ENCODE measurements around the gene CEP85. TPM values are rescaled to one million over a fixed set of nuclear protein-coding genes. Genes with fewer than 3 reads are reported as not detected.
"Not testable (repeated sequence)": the region's sequence is repeated elsewhere in the genome, so short reads cannot be mapped to it uniquely, and the experiment has no call there.

The CEP85 gene
- total RNA-seq, 1 donor from 2014 or later = 46.6 TPM

- Mint-ChIP-seq H3K9me3 (no peaks in the 10 kb centered on the region), H3K27me3 (ENCODE audit: low read depth) (no peaks in the 10 kb centered on the region), H3K4me3 (no peak overlapping the region), H3K4me1 (peaks cover 60% of the 10 kb centered on the region), H3K36me3 (ENCODE audit: low read depth) (no peaks in the 10 kb centered on the region), H3K27ac (ENCODE audit: unreplicated experiment) (no peak overlapping the region)
- no peak for DNase-seq (ENCODE audit: low read depth, low spot score)
- TF ChIP-seq, protein P1, sequence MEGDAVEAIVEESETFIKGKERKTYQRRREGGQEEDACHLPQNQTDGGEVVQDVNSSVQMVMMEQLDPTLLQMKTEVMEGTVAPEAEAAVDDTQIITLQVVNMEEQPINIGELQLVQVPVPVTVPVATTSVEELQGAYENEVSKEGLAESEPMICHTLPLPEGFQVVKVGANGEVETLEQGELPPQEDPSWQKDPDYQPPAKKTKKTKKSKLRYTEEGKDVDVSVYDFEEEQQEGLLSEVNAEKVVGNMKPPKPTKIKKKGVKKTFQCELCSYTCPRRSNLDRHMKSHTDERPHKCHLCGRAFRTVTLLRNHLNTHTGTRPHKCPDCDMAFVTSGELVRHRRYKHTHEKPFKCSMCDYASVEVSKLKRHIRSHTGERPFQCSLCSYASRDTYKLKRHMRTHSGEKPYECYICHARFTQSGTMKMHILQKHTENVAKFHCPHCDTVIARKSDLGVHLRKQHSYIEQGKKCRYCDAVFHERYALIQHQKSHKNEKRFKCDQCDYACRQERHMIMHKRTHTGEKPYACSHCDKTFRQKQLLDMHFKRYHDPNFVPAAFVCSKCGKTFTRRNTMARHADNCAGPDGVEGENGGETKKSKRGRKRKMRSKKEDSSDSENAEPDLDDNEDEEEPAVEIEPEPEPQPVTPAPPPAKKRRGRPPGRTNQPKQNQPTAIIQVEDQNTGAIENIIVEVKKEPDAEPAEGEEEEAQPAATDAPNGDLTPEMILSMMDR (conservative IDR thresholded peaks at IDR 0.05) = no peak
Observed at GRCh38 chr1:26289158-26290059, 55.4 kb downstream of the CEP85 start.

DNA sequence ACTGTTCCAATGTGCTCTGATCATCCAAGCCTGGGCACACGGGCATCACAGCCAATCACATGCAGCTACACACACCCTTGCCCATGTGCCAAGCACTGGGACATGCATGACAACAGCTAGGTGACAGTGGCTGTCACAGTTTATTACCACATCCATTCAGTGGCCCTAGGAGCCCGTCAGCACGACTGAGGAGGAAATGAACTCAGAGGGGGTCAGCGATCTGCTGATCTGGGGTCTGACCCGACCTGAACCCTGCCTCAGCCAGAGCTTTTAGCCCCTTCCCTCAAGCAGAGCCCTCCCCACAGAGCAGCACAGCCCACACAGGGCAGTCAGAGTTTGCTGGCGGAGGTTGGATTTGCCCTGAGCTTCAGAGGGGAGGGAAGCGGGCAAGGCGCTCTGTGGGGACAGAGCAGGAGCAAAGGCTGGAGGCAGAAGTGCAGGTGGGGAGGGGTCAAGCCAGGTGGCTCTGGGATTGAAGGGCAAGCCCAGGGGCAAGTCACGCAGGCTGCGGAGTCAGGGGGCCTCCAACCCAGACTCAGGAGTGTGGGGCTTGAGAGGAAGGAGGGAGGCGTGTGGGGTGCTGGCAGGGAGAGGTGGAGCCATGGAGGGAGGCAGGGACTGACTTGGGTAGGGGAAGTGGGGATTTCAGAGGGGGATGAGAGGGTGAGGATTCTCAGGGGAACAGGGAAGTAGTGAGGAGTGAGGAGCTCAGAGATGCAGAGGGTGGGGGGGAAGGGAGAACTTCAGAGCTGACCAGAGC lies 56.3 kb downstream of the CEP85 start:
- H3K4me3 Mint-ChIP-seq = no peak overlapping the region
- H3K27me3 Mint-ChIP-seq (ENCODE audit: low read depth) = no peaks in the 10 kb centered on the region
- TF ChIP-seq, protein P1 (conservative IDR thresholded peaks at IDR 0.05) = no peak
- H3K4me1 Mint-ChIP-seq = peaks cover 56% of the 10 kb centered on the region
- no peaks in the 10 kb centered on the region for H3K9me3 Mint-ChIP-seq
- peak overlapping the region; percentile 78 for H3K27ac Mint-ChIP-seq (ENCODE audit: unreplicated experiment)
- H3K36me3 Mint-ChIP-seq (ENCODE audit: low read depth) = no peaks in the 10 kb centered on the region
- DNase-seq (ENCODE audit: low read depth, low spot score) = no peak

DNA sequence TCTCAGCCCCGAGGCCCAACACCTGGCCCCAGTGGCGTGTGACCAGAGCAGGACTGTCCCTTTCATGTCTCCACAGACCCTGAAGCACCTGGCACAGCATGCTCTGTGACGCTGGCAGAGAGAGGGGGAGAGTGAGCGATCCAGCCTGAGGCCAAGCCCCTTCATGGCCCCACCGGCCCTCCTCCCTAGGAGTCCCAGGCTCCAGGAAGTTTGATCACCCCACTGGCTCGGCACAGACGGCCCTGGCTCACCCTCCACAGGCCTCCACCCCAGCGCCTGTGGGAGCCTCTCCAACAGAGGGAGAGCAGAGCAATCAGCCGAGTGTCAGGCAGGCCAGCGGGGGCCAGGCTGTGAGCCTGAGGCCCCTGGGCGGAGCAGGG lies 56.9 kb downstream of the CEP85 start:
- TF ChIP-seq, protein P1 (conservative IDR thresholded peaks at IDR 0.05) = no peak
- H3K9me3 Mint-ChIP-seq = no peaks in the 10 kb centered on the region
- no peaks in the 10 kb centered on the region for H3K27me3 Mint-ChIP-seq (ENCODE audit: low read depth)
- H3K36me3 Mint-ChIP-seq (ENCODE audit: low read depth) = no peaks in the 10 kb centered on the region
- H3K27ac Mint-ChIP-seq (ENCODE audit: unreplicated experiment) = peak overlapping the region; percentile 67
- H3K4me3 Mint-ChIP-seq = no peak overlapping the region
- no peak for DNase-seq (ENCODE audit: low read depth, low spot score)
- peaks cover 55% of the 10 kb centered on the region for H3K4me1 Mint-ChIP-seq

- TF ChIP-seq, protein P1 (conservative IDR thresholded peaks at IDR 0.05) = no peak
- Mint-ChIP-seq H3K4me3 (no peak overlapping the region), H3K9me3 (no peaks in the 10 kb centered on the region), H3K4me1 (peaks cover 52% of the 10 kb centered on the region), H3K36me3 (ENCODE audit: low read depth) (no peaks in the 10 kb centered on the region), H3K27me3 (ENCODE audit: low read depth) (no peaks in the 10 kb centered on the region), H3K27ac (ENCODE audit: unreplicated experiment) (no peak overlapping the region)
- DNase-seq (ENCODE audit: low read depth, low spot score) = no peak
Observed at GRCh38 chr1:26291433-26291832, 57.4 kb downstream of the CEP85 start.

GRCh38 chr1:26291939-26292338 lies 57.9 kb downstream of the CEP85 start:
- TF ChIP-seq, protein P1 (conservative IDR thresholded peaks at IDR 0.05) = no peak
- Mint-ChIP-seq H3K4me1 (peaks cover 51% of the 10 kb centered on the region), H3K9me3 (no peaks in the 10 kb centered on the region), H3K27me3 (ENCODE audit: low read depth) (no peaks in the 10 kb centered on the region), H3K4me3 (no peak overlapping the region), H3K27ac (ENCODE audit: unreplicated experiment) (no peak overlapping the region), H3K36me3 (ENCODE audit: low read depth) (no peaks in the 10 kb centered on the region)
- DNase-seq (ENCODE audit: low read depth, low spot score) = no peak

DNA sequence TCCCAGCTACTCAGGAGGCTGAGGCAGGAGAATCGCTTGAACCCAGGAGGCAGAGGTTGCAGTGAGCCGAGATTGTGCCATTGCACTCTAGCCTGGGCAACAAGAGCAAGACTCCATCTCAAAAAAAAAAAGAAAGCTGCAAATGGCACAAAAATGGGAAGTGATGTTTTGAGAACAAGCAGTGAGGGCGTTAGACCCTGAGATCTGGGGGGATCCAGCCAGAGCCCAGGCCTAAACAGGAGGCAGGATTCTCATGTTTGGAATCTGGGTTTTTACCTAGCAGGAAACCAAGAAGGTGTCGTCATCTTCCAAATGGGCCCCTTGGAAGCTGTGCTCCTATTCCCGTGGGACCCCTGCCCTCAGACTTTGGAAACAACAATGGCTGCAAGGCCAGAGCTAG lies 58.7 kb downstream of the CEP85 start:
- peaks cover 43% of the 10 kb centered on the region for H3K4me1 Mint-ChIP-seq
- H3K4me3 Mint-ChIP-seq; H3K36me3 Mint-ChIP-seq (ENCODE audit: low read depth); DNase-seq (ENCODE audit: low read depth, low spot score); H3K27me3 Mint-ChIP-seq (ENCODE audit: low read depth); H3K27ac Mint-ChIP-seq (ENCODE audit: unreplicated experiment); H3K9me3 Mint-ChIP-seq: not testable (repeated sequence)
